ENCODE results near the gene HTD2.
"Not testable (repeated sequence)": the region's sequence is repeated elsewhere in the genome, so short reads cannot be mapped to it uniquely, and the experiment has no call there.

The HTD2 gene

DNA sequence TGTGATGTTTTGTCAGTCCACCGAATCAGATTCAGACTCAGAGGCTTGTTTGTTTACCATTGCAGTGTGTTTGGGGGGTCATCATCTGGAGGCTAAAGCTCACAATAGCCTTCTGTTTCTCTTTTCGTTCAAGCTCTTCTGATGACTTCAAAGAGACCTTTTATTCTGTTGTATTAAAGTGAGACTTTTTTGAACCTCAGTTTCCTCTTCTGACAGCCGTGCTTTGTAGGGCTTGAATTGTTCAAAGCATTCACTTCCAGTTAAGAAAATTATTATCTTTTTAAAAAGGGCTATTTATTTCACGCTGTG is 27.6 kb downstream of the HTD2 start:
- no peaks in the 10 kb centered on the region for H3K9me3 ChIP-seq (ENCODE audit: control insufficient read depth, insufficient read depth, low read depth, low read length)
- H3K9ac ChIP-seq (ENCODE audit: low read length): no peak overlapping the region
- no peak overlapping the region for H3K27ac ChIP-seq (ENCODE audit: low read depth, low read length)
- peaks cover 11% of the 10 kb centered on the region; the same call in 1 of the 2 replicates for H3K4me1 ChIP-seq (ENCODE audit: control insufficient read depth, insufficient read depth, low read length)
- peaks cover 13% of the 10 kb centered on the region for H3K27me3 ChIP-seq (ENCODE audit: control insufficient read depth, insufficient read depth, low read length)
- no peaks in the 10 kb centered on the region for H3K36me3 ChIP-seq (ENCODE audit: control insufficient read depth, insufficient read depth, low read length)
- H3K4me3 ChIP-seq (ENCODE audit: low read depth, low read length): peak overlapping the region; percentile 69; the same call in 1 of the 2 replicates

GRCh38 chr3:58334506-58334884 is 28.2 kb downstream of the HTD2 start:
- no peaks in the 10 kb centered on the region for H3K36me3 ChIP-seq (ENCODE audit: control insufficient read depth, insufficient read depth, low read length)
- no peak overlapping the region for H3K9ac ChIP-seq (ENCODE audit: low read length)
- H3K27me3 ChIP-seq (ENCODE audit: control insufficient read depth, insufficient read depth, low read length): peaks cover 13% of the 10 kb centered on the region
- H3K4me3 ChIP-seq (ENCODE audit: low read depth, low read length): no peak overlapping the region
- no peaks in the 10 kb centered on the region for H3K9me3 ChIP-seq (ENCODE audit: control insufficient read depth, insufficient read depth, low read depth, low read length)
- H3K4me1 ChIP-seq (ENCODE audit: control insufficient read depth, insufficient read depth, low read length): peaks cover 11% of the 10 kb centered on the region; the same call in 1 of the 2 replicates
- no peak overlapping the region for H3K27ac ChIP-seq (ENCODE audit: low read depth, low read length)

DNA sequence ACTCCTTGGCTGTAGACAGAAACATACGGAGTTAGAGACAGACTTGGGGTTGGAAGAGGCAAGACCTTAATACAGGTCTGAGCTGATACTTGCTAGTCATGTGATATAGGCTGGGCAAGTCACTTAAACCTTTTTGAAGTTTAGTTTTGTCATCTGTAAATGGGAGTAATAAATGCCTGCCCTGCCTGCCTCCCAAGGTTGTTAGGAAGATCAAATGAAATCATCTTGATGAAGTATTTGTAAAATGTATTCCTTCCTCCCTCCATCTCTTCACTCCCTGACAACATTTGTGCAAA is 29.3 kb downstream of the HTD2 start:
- Histone ChIP-seq H3K9me3 (ENCODE audit: control insufficient read depth, insufficient read depth, low read depth, low read length) (no peaks in the 10 kb centered on the region), H3K36me3 (ENCODE audit: control insufficient read depth, insufficient read depth, low read length) (no peaks in the 10 kb centered on the region), H3K9ac (ENCODE audit: low read length) (no peak overlapping the region), H3K4me1 (ENCODE audit: control insufficient read depth, insufficient read depth, low read length) (peaks cover 11% of the 10 kb centered on the region; the same call in 1 of the 2 replicates), H3K4me3 (ENCODE audit: low read depth, low read length) (no peak overlapping the region), H3K27ac (ENCODE audit: low read depth, low read length) (no peak overlapping the region), H3K27me3 (ENCODE audit: control insufficient read depth, insufficient read depth, low read length) (peaks cover 13% of the 10 kb centered on the region)

GRCh38 chr3:58336135-58336882 is 30.0 kb downstream of the HTD2 start:
- peaks cover 13% of the 10 kb centered on the region for H3K27me3 ChIP-seq (ENCODE audit: control insufficient read depth, insufficient read depth, low read length)
- H3K4me1 ChIP-seq (ENCODE audit: control insufficient read depth, insufficient read depth, low read length): peaks cover 11% of the 10 kb centered on the region; the same call in 1 of the 2 replicates
- no peak overlapping the region for H3K9ac ChIP-seq (ENCODE audit: low read length)
- no peaks in the 10 kb centered on the region for H3K36me3 ChIP-seq (ENCODE audit: control insufficient read depth, insufficient read depth, low read length)
- H3K9me3 ChIP-seq (ENCODE audit: control insufficient read depth, insufficient read depth, low read depth, low read length): no peaks in the 10 kb centered on the region
- H3K4me3 ChIP-seq (ENCODE audit: low read depth, low read length): no peak overlapping the region
- no peak overlapping the region for H3K27ac ChIP-seq (ENCODE audit: low read depth, low read length)

- H3K9ac ChIP-seq (ENCODE audit: low read length): no peak overlapping the region
- no peaks in the 10 kb centered on the region for H3K36me3 ChIP-seq (ENCODE audit: control insufficient read depth, insufficient read depth, low read length)
- H3K9me3 ChIP-seq (ENCODE audit: control insufficient read depth, insufficient read depth, low read depth, low read length): no peaks in the 10 kb centered on the region
- H3K27ac ChIP-seq (ENCODE audit: low read depth, low read length): no peak overlapping the region
- H3K27me3 ChIP-seq (ENCODE audit: control insufficient read depth, insufficient read depth, low read length): peaks cover 7% of the 10 kb centered on the region
- no peak overlapping the region for H3K4me3 ChIP-seq (ENCODE audit: low read depth, low read length)
- H3K4me1 ChIP-seq (ENCODE audit: control insufficient read depth, insufficient read depth, low read length): peaks cover 8% of the 10 kb centered on the region; the same call in 1 of the 2 replicates
These were observed 30.9 kb downstream of the HTD2 start for GRCh38 chr3:58337190-58337589.

DNA sequence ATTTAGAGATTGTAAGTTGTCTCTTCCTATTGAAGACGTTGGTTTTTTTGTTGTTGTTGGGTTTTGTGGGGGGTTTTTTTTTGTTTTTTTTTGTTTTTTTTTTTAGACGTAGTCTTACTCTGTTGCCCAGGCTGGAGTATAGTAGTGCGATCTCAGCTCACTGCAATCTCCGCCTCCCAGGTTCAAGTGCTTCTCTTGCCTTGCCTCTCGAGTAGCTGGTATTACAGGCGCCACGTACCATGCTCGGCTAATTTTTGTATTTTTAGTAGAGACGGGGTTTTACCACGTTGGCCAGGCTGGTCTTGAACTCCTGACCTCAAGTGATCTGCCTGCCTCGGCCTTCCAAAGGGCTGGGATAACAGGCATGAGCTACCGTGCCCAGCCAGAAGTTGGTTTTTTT is 32.8 kb downstream of the HTD2 start:
- not testable (repeated sequence) for H3K27me3 ChIP-seq (ENCODE audit: control insufficient read depth, insufficient read depth, low read length); H3K36me3 ChIP-seq (ENCODE audit: control insufficient read depth, insufficient read depth, low read length); H3K4me3 ChIP-seq (ENCODE audit: low read depth, low read length); H3K4me1 ChIP-seq (ENCODE audit: control insufficient read depth, insufficient read depth, low read length); H3K9ac ChIP-seq (ENCODE audit: low read length); H3K27ac ChIP-seq (ENCODE audit: low read depth, low read length); H3K9me3 ChIP-seq (ENCODE audit: control insufficient read depth, insufficient read depth, low read depth, low read length)

- Histone ChIP-seq H3K9ac (ENCODE audit: low read length) (no peak overlapping the region), H3K9me3 (ENCODE audit: control insufficient read depth, insufficient read depth, low read depth, low read length) (no peaks in the 10 kb centered on the region), H3K4me1 (ENCODE audit: control insufficient read depth, insufficient read depth, low read length) (no peaks in the 10 kb centered on the region), H3K4me3 (ENCODE audit: low read depth, low read length) (no peak overlapping the region), H3K27me3 (ENCODE audit: control insufficient read depth, insufficient read depth, low read length) (no peaks in the 10 kb centered on the region), H3K36me3 (ENCODE audit: control insufficient read depth, insufficient read depth, low read length) (no peaks in the 10 kb centered on the region), H3K27ac (ENCODE audit: low read depth, low read length) (no peak overlapping the region)
These were observed 34.4 kb downstream of the HTD2 start for GRCh38 chr3:58340594-58341244.

DNA sequence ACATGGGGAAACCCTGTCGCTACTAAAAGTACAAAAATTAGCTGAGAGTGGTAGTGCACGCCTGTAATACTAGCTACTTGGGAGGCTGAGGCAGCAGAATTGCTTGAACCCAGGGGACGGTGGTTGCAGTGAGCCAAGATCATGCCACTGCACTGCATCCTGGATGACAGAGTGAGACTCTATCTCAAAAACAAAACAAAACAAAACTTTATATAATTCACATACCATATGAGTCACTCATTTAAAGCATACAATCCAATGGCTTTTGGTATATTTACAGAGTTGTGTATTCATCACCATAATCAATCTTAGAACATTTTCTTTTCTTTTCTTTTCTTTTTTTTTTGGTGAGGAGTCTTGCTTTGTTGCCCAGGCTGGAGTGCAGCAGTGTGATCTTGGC is 35.1 kb downstream of the HTD2 start:
- H3K4me3 ChIP-seq (ENCODE audit: low read depth, low read length): no peak overlapping the region
- H3K36me3 ChIP-seq (ENCODE audit: control insufficient read depth, insufficient read depth, low read length): no peaks in the 10 kb centered on the region
- H3K9ac ChIP-seq (ENCODE audit: low read length): no peak overlapping the region
- H3K27me3 ChIP-seq (ENCODE audit: control insufficient read depth, insufficient read depth, low read length): no peaks in the 10 kb centered on the region
- no peaks in the 10 kb centered on the region for H3K4me1 ChIP-seq (ENCODE audit: control insufficient read depth, insufficient read depth, low read length)
- no peaks in the 10 kb centered on the region for H3K9me3 ChIP-seq (ENCODE audit: control insufficient read depth, insufficient read depth, low read depth, low read length)
- no peak overlapping the region for H3K27ac ChIP-seq (ENCODE audit: low read depth, low read length)

DNA sequence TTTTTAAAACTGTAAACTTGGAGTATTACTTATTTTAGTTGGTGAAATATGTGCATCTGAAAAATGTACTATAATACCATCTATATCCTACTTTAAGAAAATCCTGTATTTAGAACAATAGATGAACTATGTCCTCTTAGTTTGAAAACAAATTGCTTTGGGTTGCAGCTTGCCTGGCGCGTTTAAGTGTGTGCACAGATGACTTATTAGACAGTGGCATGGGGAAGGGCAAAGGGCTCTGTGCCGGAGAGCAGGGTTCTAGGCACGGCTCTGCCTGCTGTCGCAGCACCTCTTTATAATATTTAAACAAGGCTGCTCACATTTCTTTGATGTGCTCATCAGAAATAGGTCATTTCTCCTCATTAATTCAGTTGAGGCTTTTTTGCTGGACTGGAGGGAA is 36.4 kb downstream of the HTD2 start:
- Histone ChIP-seq H3K36me3 (ENCODE audit: control insufficient read depth, insufficient read depth, low read length) (no peaks in the 10 kb centered on the region), H3K4me1 (ENCODE audit: control insufficient read depth, insufficient read depth, low read length) (no peaks in the 10 kb centered on the region), H3K27ac (ENCODE audit: low read depth, low read length) (no peak overlapping the region), H3K9me3 (ENCODE audit: control insufficient read depth, insufficient read depth, low read depth, low read length) (no peaks in the 10 kb centered on the region), H3K4me3 (ENCODE audit: low read depth, low read length) (no peak overlapping the region), H3K27me3 (ENCODE audit: control insufficient read depth, insufficient read depth, low read length) (no peaks in the 10 kb centered on the region), H3K9ac (ENCODE audit: low read length) (no peak overlapping the region)

- no peaks in the 10 kb centered on the region for H3K4me1 ChIP-seq (ENCODE audit: control insufficient read depth, insufficient read depth, low read length)
- H3K36me3 ChIP-seq (ENCODE audit: control insufficient read depth, insufficient read depth, low read length): no peaks in the 10 kb centered on the region
- H3K27ac ChIP-seq (ENCODE audit: low read depth, low read length): no peak overlapping the region
- no peaks in the 10 kb centered on the region for H3K27me3 ChIP-seq (ENCODE audit: control insufficient read depth, insufficient read depth, low read length)
- H3K9me3 ChIP-seq (ENCODE audit: control insufficient read depth, insufficient read depth, low read depth, low read length): no peaks in the 10 kb centered on the region
- no peak overlapping the region for H3K4me3 ChIP-seq (ENCODE audit: low read depth, low read length)
- no peak overlapping the region for H3K9ac ChIP-seq (ENCODE audit: low read length)
These were observed 39.1 kb downstream of the HTD2 start for GRCh38 chr3:58345457-58345856.

GRCh38 chr3:58346368-58346767 is 40.0 kb downstream of the HTD2 start:
- Histone ChIP-seq H3K9me3 (ENCODE audit: control insufficient read depth, insufficient read depth, low read depth, low read length) (no peaks in the 10 kb centered on the region), H3K4me1 (ENCODE audit: control insufficient read depth, insufficient read depth, low read length) (no peaks in the 10 kb centered on the region), H3K27ac (ENCODE audit: low read depth, low read length) (no peak overlapping the region), H3K9ac (ENCODE audit: low read length) (no peak overlapping the region), H3K36me3 (ENCODE audit: control insufficient read depth, insufficient read depth, low read length) (no peaks in the 10 kb centered on the region), H3K27me3 (ENCODE audit: control insufficient read depth, insufficient read depth, low read length) (no peaks in the 10 kb centered on the region), H3K4me3 (ENCODE audit: low read depth, low read length) (no peak overlapping the region)
